HG03159 (cell line): ENCODE data around the gene CFAP65.

Experiments
- ATAC-seq: cut with Tn5 transposase; IDR thresholded peaks from one replicate; pipeline ENCODE4 v1.9.1; 2021; ENCODE audit warnings: mild to moderate bottlenecking, moderate library complexity; ENCODE audit not compliant: unreplicated experiment

Gene CFAP65, protein sequence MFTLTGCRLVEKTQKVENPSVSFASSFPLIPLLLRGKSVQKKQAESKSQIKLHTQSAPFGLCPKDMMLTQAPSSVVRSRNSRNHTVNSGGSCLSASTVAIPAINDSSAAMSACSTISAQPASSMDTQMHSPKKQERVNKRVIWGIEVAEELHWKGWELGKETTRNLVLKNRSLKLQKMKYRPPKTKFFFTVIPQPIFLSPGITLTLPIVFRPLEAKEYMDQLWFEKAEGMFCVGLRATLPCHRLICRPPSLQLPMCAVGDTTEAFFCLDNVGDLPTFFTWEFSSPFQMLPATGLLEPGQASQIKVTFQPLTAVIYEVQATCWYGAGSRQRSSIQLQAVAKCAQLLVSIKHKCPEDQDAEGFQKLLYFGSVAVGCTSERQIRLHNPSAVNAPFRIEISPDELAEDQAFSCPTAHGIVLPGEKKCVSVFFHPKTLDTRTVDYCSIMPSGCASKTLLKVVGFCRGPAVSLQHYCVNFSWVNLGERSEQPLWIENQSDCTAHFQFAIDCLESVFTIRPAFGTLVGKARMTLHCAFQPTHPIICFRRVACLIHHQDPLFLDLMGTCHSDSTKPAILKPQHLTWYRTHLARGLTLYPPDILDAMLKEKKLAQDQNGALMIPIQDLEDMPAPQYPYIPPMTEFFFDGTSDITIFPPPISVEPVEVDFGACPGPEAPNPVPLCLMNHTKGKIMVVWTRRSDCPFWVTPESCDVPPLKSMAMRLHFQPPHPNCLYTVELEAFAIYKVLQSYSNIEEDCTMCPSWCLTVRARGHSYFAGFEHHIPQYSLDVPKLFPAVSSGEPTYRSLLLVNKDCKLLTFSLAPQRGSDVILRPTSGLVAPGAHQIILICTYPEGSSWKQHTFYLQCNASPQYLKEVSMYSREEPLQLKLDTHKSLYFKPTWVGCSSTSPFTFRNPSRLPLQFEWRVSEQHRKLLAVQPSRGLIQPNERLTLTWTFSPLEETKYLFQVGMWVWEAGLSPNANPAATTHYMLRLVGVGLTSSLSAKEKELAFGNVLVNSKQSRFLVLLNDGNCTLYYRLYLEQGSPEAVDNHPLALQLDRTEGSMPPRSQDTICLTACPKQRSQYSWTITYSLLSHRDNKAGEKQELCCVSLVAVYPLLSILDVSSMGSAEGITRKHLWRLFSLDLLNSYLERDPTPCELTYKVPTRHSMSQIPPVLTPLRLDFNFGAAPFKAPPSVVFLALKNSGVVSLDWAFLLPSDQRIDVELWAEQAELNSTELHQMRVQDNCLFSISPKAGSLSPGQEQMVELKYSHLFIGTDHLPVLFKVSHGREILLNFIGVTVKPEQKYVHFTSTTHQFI (N-terminal part only)

DNA sequence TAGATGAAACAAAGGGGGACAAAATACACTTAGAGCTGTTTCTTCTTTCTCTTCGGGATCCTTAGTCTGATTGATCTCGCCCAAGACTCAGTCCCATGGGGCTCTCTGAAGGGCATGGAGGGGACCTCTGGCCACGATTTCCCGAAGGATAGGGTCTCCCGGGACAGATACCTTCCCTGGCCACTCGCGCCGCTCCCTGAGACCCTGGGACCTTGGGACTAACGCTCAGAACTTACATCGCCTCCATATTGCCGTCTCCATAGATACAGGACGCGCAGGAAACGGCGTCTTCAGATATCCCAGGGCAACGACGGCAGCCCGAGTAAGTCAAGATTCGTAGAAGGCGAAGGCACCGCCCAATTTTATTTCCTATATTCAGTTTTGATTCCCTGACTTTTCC lies at the start of gene CFAP65:
Gene CFAP65, minus strand, starts transcription at position 265 of the 400 bp plus-strand sequence. CDS start 2,468 bp downstream, outside the sequence.
- no peak for ATAC-seq

DNA sequence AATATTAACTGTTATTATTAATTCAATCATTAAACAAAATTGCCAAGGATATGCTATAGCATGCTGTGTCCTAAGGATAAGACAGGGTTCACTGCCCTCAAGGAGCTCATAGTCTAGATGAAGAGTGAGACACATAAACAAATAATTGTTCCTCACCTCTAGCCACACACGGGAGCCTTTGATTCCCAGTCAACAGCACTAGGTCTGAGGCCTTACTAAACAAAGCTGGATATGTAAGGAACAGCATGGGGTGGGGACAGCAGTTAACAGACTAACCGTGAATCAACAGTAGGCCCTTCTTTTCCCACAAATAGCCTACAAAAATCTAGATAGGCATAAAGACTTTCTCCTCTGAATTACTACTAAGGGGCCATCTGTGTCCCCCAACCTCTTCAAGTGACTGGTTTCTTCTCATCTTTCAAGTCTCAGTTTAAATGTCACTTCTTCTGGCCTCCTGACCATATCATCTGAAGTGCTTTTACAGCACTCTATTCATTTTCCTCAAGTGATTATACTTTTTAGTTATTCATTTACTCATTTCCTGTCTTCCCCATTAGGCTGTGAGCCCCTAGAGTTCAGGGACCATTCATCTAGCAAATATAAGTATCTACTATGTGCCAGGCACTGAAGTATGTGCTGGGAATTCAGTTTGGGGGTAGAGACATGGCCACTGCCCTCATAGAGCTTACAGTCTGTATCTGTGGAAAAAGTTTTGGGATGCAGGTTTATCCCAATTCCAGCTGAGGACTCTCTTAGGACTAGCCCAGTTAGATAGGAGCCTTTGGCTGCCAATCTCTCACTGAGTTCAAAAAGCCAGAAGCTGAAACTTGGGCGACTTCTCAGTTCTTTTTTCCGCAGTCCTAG lies 49.4 kb upstream of the CFAP65 start:
- ATAC-seq = no peak

DNA sequence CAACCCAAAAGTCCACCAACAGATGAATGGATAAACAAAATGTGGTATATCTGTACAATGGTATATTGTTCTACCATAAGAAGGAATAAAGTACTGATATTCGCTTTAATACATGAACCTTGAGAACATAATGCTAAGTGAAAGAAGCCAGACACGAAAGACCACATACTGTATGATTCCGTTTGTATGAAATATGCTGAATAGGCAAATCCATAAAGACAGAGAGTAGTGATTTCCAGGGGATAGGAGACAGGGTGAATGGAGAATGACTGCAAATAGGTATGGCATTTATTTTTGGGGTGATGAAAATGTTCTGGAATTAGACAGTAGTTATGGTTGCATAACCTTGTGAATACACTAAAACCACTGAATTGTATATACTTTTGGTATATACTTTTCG lies 48.0 kb upstream of the CFAP65 start:
- ATAC-seq = no peak

DNA sequence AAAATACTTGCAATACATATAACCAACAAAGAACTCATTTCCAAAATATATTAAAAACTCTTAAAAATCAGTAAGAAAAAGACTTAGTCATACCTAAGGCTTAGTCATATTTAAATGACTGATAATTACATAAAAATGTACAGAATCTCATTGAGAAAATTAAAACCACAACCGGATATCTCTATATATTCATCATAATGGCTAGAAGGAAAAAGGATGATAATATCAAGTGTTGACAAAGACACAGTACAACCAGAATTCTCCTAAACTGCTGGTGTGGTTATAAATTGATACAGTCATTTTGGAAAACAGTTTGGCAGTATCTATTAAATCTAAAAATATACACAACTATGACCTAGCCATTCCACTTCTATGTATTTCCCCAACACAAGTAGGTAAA lies 46.5 kb upstream of the CFAP65 start:
- no peak for ATAC-seq

DNA sequence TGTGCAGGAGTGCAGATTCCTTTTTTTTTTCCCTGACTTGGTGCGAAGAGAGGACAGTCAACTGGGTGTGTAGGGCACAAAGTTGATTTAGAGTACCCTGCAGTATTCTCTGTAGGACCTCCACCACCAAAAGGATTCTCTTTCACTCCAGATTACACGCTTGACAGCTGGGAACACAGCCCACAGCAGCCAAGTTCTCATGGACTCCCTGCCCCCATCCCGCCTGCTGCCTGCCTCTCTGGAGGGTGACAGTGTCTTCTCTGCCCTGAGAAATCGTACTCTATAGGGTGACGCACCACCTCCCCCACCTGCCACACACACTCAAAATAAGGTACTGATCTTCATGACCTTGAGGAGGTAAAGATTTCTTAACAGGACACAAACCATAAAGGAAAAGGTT lies 46.0 kb upstream of the CFAP65 start:
- ATAC-seq = no peak

DNA sequence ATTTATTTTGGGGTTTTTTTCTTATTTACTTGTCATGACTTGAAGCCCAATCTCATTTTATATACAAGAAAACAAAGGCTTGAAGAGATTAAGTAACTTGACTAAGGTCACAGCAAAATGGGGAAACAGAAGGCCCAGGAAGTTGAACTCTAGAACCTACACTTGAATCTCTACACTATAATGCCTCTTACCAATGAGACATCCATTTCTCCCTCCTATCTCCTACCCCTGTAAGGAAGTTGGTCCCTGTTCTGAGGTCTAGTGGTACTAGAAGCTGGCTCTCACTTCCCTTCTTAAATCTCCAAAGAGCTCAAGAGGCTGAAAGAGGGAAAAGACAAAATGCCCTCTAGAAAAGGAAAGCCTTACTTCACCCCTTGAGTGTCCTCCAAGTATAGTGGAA lies 44.9 kb upstream of the CFAP65 start:
- ATAC-seq = no peak

DNA sequence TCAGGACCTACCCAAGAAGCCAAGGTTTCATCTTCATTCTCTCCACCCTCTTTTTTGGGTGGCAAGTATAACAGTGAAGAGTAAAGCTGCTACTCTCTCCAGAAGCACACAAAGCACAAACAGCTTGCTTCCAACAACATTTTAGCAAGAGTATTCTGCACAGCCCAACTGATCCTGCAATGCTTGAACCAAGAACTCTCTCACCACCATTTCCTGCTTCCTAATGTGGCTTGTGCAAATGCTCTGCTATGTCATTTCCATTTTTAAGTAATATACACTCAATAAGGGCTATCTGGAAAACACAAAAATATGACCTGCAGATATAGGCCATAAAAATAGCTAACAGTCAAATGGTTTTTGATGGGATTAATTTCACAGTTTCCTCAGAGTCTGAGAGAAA lies 43.5 kb upstream of the CFAP65 start:
- no peak for ATAC-seq

DNA sequence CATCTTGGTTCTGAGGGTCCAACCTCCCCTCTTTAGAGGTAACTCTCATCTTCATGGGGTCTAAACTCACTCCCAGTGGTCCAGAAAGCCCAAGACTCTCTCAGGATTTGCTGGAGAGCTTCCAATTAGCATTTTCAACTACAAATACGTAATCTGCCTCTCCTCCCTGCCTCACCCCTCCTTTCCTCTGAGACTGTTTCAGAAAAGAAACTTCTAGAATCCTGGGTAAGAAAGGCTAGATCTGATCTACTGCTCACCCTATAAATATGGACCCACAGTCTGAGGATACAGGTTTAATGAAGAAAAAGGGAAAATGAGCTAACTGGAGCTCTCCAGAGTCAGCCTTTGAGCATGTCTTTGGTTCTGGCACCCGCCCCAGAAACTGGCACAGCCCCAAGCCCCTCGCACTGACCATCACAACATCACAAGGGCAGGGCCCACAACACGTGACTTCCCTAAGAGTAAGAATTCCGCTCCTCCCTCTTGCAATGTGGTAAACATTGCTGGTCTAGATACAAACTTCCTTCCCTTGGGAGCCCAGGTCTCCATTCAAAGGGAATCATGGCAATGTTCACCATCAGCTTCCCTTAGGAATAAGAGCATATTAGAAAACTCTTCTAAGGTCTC lies 41.1 kb upstream of the CFAP65 start:
- ATAC-seq = no peak

DNA sequence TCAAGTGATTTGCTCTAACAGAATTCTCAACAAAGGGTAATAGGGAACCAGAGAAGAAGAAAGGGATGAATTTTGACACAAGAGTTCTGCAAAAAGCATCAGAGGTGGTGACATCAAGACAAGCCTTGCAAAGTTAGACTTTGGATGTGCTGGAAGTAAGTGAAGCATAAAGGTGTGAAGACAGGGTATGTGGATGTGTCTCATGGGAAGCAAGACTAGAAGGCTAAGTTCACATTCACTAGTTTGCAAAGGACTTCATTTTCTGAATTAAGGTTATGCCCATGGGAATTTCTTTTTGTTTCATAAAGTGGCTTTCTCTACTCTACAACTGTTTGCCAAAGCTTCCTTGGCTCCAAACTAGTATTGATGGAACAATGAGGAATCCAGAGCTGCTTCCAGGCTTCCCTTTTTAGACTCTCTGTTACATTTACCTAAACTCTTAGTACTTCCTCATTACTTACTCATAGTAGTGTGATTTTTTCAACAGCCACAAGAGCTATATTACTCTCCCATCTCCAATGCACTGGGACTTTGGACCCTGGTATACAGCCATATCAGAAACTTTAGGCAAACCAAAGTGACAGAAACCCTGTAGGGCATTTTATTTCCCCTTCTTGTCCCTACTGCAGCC lies 40.5 kb upstream of the CFAP65 start:
- no peak for ATAC-seq

DNA sequence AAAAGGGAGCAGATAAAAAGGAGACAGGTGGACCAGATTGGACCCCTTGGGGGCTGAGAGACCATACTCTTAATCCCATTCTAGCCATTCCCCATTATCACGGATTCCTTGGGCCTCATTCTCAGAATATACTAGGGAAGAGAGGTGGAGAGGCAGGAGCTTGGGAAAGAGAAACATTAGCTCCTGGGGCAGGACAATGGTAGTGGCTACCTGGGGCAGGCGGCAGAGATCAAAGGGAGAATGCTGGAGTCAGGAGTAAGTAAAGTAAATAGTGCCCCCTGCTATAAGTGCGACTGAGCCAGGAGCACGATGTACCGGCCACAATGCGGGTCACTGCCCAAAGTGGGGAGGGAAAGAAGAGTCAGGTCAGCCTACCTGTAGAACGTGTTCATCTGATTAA lies 39.8 kb upstream of the CFAP65 start:
- no peak for ATAC-seq

DNA sequence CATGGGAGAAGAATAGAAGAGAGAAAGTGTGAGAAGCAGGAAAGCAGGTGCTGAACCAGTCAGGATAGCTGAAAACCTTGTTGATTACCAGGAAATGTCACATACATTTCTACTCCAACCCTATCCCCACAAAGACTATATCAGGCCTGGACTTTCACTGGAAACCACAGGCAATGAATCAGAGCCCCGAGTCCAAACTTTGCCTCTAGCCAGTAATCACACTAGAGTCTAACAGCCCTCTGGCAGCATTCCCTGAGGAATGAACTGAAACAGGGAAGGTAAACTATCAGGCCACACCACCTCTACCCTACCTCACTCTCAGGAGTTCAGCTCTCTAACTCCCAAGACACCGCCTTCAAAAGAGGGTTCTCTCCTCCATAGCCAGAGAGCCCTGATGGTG lies 38.1 kb upstream of the CFAP65 start:
- no peak for ATAC-seq

DNA sequence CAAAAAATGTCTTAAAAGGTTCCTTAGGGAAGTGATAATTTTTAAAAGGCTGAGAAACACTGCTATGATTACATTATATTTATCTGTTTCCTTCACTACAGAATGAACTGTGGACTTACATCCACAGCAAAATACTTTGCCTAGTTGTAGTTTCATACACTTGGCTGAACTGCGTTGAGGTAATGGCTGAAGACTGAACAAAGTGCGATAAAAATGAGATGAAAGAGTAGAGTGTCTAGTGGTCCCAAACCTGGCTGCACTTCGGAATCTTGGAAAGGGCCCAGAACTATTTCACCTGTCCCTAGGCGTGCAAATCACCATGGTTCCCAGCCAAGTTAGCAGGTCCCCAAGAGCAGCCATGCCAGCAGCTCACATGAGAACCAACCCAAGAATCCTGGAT lies 37.6 kb upstream of the CFAP65 start:
- ATAC-seq = no peak

DNA sequence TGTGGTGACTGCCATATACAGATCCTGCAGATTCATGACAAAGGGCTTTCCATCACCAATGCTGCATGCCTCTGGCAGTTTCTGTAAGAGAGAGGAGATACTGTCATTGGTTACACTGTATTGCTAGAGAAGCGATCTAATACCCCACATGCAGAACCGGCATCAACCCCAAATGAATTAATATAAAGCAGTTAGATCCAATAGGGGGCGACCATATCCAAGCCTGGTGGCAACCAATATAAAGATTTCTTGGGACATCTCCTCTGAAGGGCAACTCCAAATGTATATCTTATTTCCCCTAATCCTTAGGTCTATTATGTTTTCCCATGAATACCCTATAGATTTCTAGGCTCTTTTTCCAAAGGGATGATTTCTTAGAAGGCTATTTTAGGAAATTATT lies 36.8 kb upstream of the CFAP65 start:
- ATAC-seq = no peak

DNA sequence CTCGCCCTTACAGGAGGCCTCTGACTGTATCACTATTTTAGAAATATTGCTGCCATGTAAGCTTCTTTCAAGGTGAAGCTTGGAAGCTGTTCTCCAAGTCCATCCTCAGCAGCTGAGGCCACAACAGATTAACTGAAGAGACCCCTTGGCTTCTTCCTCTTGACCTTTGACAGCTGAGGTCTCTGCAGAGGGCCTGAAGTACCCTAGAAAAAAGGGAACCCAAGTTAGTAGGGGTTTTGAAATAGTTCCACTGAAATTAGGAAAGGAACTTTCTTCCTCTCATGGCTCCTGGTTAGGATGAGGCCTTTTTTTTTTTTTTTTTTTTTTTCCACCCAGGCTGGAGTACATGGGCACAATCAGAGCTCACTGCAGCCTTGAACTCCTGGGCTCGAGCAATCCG lies 34.9 kb upstream of the CFAP65 start:
- no peak for ATAC-seq

DNA sequence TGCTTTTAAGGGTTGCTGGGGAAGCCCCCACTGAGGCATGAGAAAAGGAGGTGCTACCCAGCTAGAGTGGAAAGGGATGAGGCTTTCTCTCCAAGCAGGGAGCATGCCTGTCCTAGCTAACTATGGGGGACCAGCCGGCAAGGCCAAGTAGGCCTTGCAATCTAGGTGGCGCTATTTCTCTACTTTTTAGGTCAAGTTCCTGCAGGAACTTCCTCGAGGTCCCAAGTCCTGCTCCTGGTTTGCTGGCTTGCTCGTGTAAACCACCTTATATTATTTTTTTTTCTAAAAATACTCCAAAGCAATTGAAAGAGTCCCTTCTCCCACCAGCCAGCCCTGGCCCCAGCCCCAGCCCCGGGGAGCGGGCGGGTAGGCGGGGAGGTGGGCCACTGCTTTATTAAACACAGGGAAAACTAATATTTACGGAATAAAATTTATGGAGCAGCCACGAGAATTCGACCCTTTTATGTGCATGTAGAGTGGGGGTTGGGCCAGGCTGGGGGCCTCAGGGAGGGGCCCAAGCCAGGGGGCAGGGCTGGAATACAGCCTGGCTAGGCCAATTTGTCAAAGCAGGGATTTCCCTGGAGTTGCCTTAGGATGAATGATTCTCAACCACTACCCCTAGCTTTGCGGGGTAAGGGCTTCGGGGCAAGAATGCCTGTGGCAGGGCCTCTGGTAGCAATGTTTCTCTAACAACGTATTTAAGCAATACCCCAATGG lies 32.3 kb upstream of the CFAP65 start:
- no peak for ATAC-seq

DNA sequence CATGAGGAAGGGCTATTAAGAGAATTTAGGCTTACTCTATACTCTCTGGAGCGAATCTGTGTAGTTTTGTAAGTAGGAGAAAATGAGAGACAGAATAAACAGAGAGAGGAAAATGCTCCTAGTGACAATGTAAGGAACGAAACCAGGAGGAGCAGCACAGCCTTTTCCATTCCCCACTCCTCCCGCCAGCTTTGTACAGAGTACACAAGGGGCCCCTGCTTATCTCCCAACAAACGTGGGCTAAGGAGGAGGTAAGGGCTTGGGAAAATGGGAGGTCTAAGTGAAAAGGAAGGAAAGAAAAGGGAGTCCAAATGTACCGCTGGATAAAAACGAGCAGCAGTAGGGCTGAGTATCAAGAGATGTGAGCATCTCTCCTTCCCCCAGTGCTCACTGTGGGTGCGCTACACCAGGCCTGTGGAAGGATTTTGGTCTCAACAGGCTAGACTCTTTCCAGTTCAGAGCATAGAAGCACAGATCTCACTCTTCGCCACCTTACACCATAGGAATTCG lies 31.5 kb upstream of the CFAP65 start:
- ATAC-seq = no peak

DNA sequence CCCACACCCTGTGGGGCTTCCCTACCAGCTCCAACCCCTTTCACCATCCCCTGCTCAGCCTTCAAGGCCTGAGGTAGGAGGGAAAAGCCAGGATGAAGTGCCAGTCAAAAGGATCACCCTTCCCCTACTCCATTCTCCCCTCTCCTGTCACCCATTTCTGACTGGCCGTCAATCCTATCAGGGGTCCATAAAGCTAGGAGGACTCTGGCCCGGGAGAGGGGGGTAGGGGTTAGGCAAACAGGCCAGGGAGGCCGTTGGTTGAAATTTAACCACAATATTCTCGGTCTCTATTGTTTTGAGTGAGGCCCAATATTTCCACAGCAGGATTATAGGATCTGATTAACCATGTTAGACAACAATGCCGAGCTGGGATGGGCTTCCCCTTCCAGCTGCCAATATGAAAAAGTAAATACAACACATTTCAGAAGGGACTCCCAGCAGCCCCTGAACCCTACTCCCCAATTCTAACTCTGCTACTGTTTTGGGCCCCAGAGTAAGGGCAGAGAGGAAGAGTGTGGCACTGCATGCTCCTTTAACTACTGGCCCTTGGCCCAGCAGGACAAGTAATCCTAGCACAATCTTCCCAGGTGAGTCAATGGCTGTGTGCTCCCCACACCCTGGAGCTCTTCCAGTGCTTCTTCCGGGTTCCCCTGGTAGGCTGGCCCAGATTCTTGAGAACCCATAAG lies 30.0 kb upstream of the CFAP65 start:
- ATAC-seq = no peak

DNA sequence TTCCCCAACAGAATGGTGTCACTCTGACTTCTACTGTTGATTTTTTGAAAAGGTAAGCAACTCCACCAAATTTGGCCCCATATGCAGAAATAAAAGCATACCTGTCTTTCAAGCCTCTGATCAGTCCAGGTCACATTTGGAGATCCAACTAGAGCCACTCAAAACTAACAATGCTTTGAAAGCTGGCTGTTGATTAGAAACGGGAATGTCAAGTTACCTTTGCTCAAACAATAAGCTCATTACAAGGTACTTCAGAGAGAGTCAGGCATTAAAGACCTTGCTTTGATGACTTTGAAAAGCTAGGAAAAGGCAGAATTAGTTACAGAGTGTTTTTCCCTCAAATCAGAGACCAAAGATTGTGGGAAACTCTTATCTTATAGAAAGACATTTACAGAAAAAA lies 24.2 kb upstream of the CFAP65 start:
- ATAC-seq = no peak
